CD4-positive, alpha-beta T cell (primary cell): ENCODE results near the gene SUPT4H1. TPM values are rescaled to one million over a fixed set of nuclear protein-coding genes. Genes with fewer than 3 reads are reported as not detected.

Experiments used
- ATAC-seq: fragments of 200-7000 bp; cut with Tn5 transposase; one replicate; pipeline ENCODE4 v1.10.0; 2022; ENCODE audit warnings: mild to moderate bottlenecking; ENCODE audit not compliant: poor library complexity
- CTCF ChIA-PET: fragments of 350-600 bp; sonication (Branson Sonifier 250); formaldehyde crosslinking; loops from one replicate; lab custom pipeline; 2021; ENCODE audit warnings: antibody characterized with exemption, inconsistent platforms; lab: Charles Lee
- POLR2A ChIA-PET: fragments of 350-600 bp; sonication (Branson Sonifier 250); formaldehyde crosslinking; loops from one replicate; lab custom pipeline; 2021; ENCODE audit warnings: antibody characterized with exemption, inconsistent platforms; lab: Charles Lee
- DNase-seq, 14 experiments: peaks; one replicate each; pipeline ENCODE4 v3.0.0-alpha.2; 2013 to 2020; ENCODE audit warnings: mixed read lengths in 2 of 14
- H3K27ac ChIP-seq, 2 donors: one replicate each; pipeline versions ENCODE4 v1.5.1 to v1.7.0; 2013; ENCODE audit warnings: low read length in 2 of 2, low read depth in 1 of 2, mild to moderate bottlenecking in 1 of 2
- H3K27me3 ChIP-seq, 2 experiments: 1 replicate in 1 of 2; 2 replicates in 1 of 2; pipeline versions ENCODE4 v1.6.1 to v1.7.0; 2013; ENCODE audit warnings: low read length in 2 of 2, control low read depth in 1 of 2, mild to moderate bottlenecking in 1 of 2, moderate library complexity in 1 of 2; ENCODE audit not compliant: insufficient read depth in 2 of 2, control insufficient read depth in 1 of 2
- H3K36me3 ChIP-seq: one replicate; pipeline ENCODE4 v1.6.1; 2013; ENCODE audit warnings: low read length, control low read depth; ENCODE audit not compliant: insufficient read depth
- H3K4me1 ChIP-seq: one replicate; pipeline ENCODE4 v1.6.1; 2013; ENCODE audit warnings: low read length, control low read depth; ENCODE audit not compliant: insufficient read depth
- H3K4me3 ChIP-seq: one replicate; pipeline ENCODE4 v1.5.1; 2013; ENCODE audit warnings: mild to moderate bottlenecking, low read length, moderate library complexity
- H3K9me3 ChIP-seq, 2 experiments: 1 replicate in 1 of 2; 2 replicates in 1 of 2; pipeline versions ENCODE4 v1.6.1 to v1.7.0; 2013; ENCODE audit warnings: low read length in 2 of 2, mild to moderate bottlenecking in 2 of 2, control low read depth in 1 of 2, moderate library complexity in 1 of 2; ENCODE audit not compliant: control insufficient read depth in 1 of 2, insufficient read depth in 1 of 2
- H3K27ac Mint-ChIP-seq: one replicate; pipeline ENCODE4 v1.8.0; 2020; ENCODE audit warnings: mixed read lengths
- H3K27me3 Mint-ChIP-seq: one replicate; pipeline ENCODE4 v1.8.0; 2021; ENCODE audit warnings: mixed read lengths
- H3K36me3 Mint-ChIP-seq: one replicate; pipeline ENCODE4 v1.8.0; 2021; ENCODE audit warnings: low read depth, mixed read lengths
- H3K4me1 Mint-ChIP-seq: one replicate; pipeline ENCODE4 v1.8.0; 2021; ENCODE audit warnings: low read depth, mixed read lengths
- H3K4me3 Mint-ChIP-seq: one replicate; pipeline ENCODE4 v1.8.0; 2020; ENCODE audit warnings: mild to moderate bottlenecking, mixed read lengths
- H3K9me3 Mint-ChIP-seq: one replicate; pipeline ENCODE4 v1.8.0; 2020; ENCODE audit warnings: mixed read lengths
- intact Hi-C, 2 experiments: fragments of 100-400 bp; cut with DNase I in 1 of 2; cut with micrococcal nuclease in 1 of 2; formaldehyde crosslinking; loops; one replicate each; pipeline versions ENCODE4 v1.15.1 to v1.9.0; 2023 to 2025; cut with DNase I, micrococcal nuclease
- total RNA-seq, 174 experiments: library from RNA in 2 of 174; stranded (reverse) in 2 of 174; gene quantifications; one replicate each; pipeline ENCODE4 v1.2.3 and lab custom pipeline; 2021 to 2026
- TF ChIP-seq, protein P1 (sequence below): fragments of 200-600 bp; IDR thresholded peaks from one replicate; pipeline ENCODE4 v1.8.0; 2022; ENCODE audit warnings: antibody characterized with exemption, mild to moderate bottlenecking

Gene SUPT4H1
- total RNA-seq, 2 experiments from 2014 or later, result 46.5 to 47.0 TPM

DNA sequence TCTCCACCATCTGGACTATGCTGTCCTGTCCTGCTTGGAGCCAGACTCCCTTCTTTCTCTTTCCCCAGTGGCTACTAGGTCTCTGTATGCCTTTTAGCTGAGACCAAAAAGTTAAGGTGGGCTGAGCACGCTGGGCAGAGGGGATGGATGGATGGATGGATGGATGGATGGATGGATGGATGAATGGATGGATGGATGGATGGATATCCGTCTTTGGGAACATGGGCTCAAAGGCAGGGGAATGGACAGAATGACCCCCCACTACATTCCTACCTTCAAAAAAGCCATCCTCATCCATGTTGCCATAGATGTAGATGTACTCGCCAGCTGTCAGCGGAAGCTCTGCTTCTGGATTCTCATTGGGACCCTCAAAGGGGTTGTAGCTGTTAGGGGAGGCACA, 36.3 kb downstream of the SUPT4H1 start:
- CTCF ChIA-PET, result interaction anchor here (0.9 to 3.4 kb wide), 3 partner anchors 29 to 102 kb away, joined by 3 to 18 read pairs (median 12); partner anchors contain the start of genes RNF43 and SUPT4H1
- H3K27ac Mint-ChIP-seq, result no peak overlapping the region
- POLR2A ChIA-PET, result interaction anchor here (0.9 to 22.3 kb wide), 5 partner anchors 12 to 172 kb away, joined by 3 to 1359 read pairs (median 32); partner anchors contain the start of genes HSF5, RNF43, SUPT4H1 and TSPOAP1
- ATAC-seq, result no peak
- H3K4me3 Mint-ChIP-seq, result no peak overlapping the region
- intact Hi-C loops, result loop anchor here (5.0 to 10.0 kb wide), 4 partner anchors 172 to 692 kb away; partner anchors contain the start of gene HSF5 (in 1 of the 2)
- no peaks in the 10 kb centered on the region for H3K27me3 Mint-ChIP-seq
- H3K4me1 Mint-ChIP-seq, result peaks cover 7% of the 10 kb centered on the region
- Histone ChIP-seq H3K4me3 (no peak overlapping the region), H3K27me3 (no peaks in the 10 kb centered on the region), H3K36me3 (peaks cover 5% of the 10 kb centered on the region), H3K27ac (no peak overlapping the region), H3K9me3 (no peaks in the 10 kb centered on the region), H3K4me1 (peaks cover 17% of the 10 kb centered on the region)
- TF ChIP-seq, protein P1, sequence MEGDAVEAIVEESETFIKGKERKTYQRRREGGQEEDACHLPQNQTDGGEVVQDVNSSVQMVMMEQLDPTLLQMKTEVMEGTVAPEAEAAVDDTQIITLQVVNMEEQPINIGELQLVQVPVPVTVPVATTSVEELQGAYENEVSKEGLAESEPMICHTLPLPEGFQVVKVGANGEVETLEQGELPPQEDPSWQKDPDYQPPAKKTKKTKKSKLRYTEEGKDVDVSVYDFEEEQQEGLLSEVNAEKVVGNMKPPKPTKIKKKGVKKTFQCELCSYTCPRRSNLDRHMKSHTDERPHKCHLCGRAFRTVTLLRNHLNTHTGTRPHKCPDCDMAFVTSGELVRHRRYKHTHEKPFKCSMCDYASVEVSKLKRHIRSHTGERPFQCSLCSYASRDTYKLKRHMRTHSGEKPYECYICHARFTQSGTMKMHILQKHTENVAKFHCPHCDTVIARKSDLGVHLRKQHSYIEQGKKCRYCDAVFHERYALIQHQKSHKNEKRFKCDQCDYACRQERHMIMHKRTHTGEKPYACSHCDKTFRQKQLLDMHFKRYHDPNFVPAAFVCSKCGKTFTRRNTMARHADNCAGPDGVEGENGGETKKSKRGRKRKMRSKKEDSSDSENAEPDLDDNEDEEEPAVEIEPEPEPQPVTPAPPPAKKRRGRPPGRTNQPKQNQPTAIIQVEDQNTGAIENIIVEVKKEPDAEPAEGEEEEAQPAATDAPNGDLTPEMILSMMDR, result no peak
- H3K36me3 Mint-ChIP-seq, result no peaks in the 10 kb centered on the region
- DNase-seq, result no peak
- no peaks in the 10 kb centered on the region for H3K9me3 Mint-ChIP-seq

DNA sequence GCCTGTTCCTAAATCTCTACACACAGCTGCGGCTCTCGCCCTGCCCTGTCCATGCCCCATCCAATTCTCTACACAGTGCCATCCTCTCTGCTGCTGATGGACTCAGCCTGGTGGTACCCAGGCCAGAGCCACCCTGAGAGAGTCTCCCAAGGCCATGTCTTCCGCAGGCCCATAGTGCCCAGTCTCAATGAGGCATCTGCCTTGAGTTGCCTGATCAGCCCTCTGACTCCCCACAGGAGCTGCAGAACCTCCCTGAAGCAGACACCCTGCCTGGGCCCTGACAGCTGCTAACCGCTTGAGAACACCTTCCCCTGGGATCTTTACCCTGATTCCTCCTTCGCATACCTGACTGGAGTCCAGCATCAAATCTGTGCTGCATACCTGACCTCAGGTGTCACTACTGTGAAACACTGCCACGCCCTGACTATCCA, 36.7 kb downstream of the SUPT4H1 start:
- peaks cover 17% of the 10 kb centered on the region for H3K4me1 ChIP-seq
- CTCF ChIA-PET, result interaction anchor here (3.1 to 3.4 kb wide), 2 partner anchors 29 to 102 kb away, joined by 12 to 18 read pairs; partner anchors contain the start of gene RNF43
- no peak overlapping the region for H3K4me3 ChIP-seq
- TF ChIP-seq, protein P1, result no peak
- intact Hi-C loops, result loop anchor here (5.0 to 10.0 kb wide), 4 partner anchors 172 to 692 kb away; partner anchors contain the start of gene HSF5 (in 1 of the 2)
- peaks cover 7% of the 10 kb centered on the region for H3K4me1 Mint-ChIP-seq
- POLR2A ChIA-PET, result interaction anchor here (0.8 to 22.3 kb wide), 3 partner anchors 12 to 24 kb away, joined by 3 to 1359 read pairs (median 4); partner anchors contain the start of gene TSPOAP1
- H3K36me3 ChIP-seq, result peaks cover 3% of the 10 kb centered on the region
- H3K4me3 Mint-ChIP-seq, result no peak overlapping the region
- DNase-seq (peak in 1 of 14 experiments; percentile 5), ATAC-seq (no peak)
- H3K27me3 ChIP-seq, result no peaks in the 10 kb centered on the region
- no peaks in the 10 kb centered on the region for H3K9me3 Mint-ChIP-seq
- H3K27ac Mint-ChIP-seq, result no peak overlapping the region
- H3K27ac ChIP-seq, result no peak overlapping the region
- no peaks in the 10 kb centered on the region for H3K27me3 Mint-ChIP-seq
- no peaks in the 10 kb centered on the region for H3K36me3 Mint-ChIP-seq
- H3K9me3 ChIP-seq, result no peaks in the 10 kb centered on the region

DNA sequence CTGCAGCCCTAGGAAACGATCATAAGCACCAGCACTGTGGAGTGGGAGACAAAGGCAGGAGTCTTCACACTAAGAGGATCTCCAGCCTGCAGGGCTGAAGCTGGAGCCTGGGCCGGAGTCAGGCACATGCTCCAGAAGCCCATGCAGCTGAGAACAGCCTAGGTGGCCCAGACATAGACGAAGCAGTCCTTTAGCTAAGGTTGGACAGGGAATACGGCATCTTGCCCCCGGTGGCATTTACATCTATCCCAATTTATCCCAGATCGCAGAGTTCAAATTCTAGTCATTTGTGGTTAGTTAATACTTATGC, 37.3 kb downstream of the SUPT4H1 start:
- DNase-seq (peak in 1 of 14 experiments; percentile 7), ATAC-seq (no peak)
- no peaks in the 10 kb centered on the region for H3K36me3 Mint-ChIP-seq
- H3K27me3 Mint-ChIP-seq, result no peaks in the 10 kb centered on the region
- POLR2A ChIA-PET, result interaction anchor here (0.8 to 22.3 kb wide), 3 partner anchors 13 to 35 kb away, joined by 3 to 1359 read pairs (median 3); no protein-coding TSS in a partner anchor
- Histone ChIP-seq H3K27ac (no peak overlapping the region), H3K4me3 (no peak overlapping the region), H3K4me1 (peaks cover 17% of the 10 kb centered on the region), H3K36me3 (peaks cover 6% of the 10 kb centered on the region), H3K27me3 (no peaks in the 10 kb centered on the region), H3K9me3 (no peaks in the 10 kb centered on the region)
- no peaks in the 10 kb centered on the region for H3K9me3 Mint-ChIP-seq
- intact Hi-C loops, result loop anchor here (5.0 to 10.0 kb wide), 4 partner anchors 173 to 693 kb away; partner anchors contain the start of gene HSF5 (in 1 of the 2)
- CTCF ChIA-PET, result interaction anchor here (3.1 to 3.4 kb wide), 2 partner anchors 30 to 103 kb away, joined by 12 to 18 read pairs; partner anchors contain the start of gene RNF43
- no peak overlapping the region for H3K4me3 Mint-ChIP-seq
- H3K4me1 Mint-ChIP-seq, result peaks cover 7% of the 10 kb centered on the region
- TF ChIP-seq, protein P1, result no peak
- no peak overlapping the region for H3K27ac Mint-ChIP-seq
